GM19452 (cell line): ENCODE measurements around the gene YOD1.

Experiments used
- ATAC-seq: cut with Tn5 transposase; IDR thresholded peaks from one replicate; pipeline ENCODE4 v1.9.1; 2021; ENCODE audit not compliant: unreplicated experiment

Gene YOD1

GRCh38 chr1:207051191-207051943 lies at the start of gene YOD1:
Gene YOD1 (minus strand): TSS chr1:207051208. CDS start chr1:207051030, 178 bp downstream.
- ATAC-seq: no peak

DNA sequence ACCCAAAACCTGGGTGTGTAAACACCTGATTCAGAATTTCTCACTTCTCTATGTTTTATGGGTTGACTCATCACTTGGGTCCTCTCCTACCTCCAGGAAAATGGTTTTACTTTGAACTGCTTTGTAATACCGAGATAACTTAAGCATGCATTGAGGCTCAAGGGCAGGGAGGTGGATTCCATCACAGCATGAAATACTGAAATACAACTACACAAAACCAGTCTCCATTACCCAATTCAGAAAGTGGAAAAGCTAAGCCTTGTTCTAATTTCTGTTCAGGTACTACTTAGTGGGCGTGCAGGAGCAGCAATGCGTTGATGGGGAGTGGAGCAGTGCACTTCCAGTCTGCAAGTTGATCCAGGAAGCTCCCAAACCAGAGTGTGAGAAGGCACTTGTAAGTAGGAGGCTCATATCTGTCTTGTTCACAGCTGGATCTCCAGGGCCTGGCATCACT lies 46.9 kb upstream of the YOD1 start:
- peak; percentile 78 for ATAC-seq

DNA sequence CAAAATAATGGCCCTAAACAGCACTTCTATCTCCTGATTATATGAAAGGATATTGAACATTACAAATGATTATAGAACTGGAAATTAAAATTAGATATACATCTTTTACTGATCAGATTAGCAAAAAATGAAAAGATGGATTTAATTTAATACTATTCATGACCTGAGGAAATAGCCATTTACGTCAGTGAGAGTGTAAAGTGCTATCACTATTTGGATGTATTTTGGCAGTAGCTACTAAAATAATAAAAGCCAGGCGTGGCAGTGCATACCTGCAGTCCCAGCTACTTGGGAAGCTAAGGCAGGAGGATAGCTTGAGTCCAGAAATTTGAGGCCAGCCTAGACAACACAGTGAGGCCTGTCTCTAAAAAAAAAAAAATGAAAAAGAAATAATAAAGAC lies 42.9 kb upstream of the YOD1 start:
- no peak for ATAC-seq

- ATAC-seq: no peak
These were observed 40.3 kb upstream of the YOD1 start for GRCh38 chr1:207091200-207091908.

DNA sequence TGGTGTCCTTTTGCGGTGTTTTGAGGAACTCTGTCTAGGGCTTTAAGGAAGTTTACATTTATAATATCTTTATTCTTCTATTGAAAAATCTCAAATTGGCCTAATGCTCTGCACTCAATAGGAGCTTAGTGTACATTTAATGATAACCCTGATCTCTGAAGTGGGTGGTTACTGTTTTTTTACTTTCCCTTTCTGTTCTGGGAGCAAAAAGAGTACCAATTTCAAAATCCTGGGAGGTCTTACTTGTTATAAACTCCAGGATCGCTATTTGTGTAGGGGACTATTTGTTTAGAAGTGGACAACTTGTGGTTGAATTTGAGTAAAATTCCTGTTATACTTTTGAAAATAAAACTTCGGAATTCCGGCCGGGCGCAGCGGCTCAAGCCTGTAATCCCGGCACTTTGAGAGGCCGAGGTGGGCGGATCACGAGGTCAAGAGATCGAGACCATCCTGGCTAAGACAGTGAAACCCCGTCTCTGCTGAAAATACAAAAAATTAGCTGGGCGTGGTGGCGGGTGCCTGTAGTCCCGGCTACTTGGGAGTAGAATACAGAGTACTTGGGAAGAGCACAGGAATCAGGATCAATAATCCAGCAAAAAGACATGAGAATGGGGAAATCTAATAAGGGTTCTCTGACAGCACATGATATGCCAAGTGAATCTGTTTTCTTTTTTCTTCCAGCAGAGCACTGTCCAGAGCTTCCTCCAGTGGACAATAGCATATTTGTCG lies 38.8 kb upstream of the YOD1 start:
- no peak for ATAC-seq

GRCh38 chr1:207088701-207089626 lies 38.0 kb upstream of the YOD1 start, which contains the start of gene C4BPB:
Gene C4BPB (plus strand): TSS chr1:207088860. CDS start chr1:207089532, 672 bp downstream.
- no peak for ATAC-seq

DNA sequence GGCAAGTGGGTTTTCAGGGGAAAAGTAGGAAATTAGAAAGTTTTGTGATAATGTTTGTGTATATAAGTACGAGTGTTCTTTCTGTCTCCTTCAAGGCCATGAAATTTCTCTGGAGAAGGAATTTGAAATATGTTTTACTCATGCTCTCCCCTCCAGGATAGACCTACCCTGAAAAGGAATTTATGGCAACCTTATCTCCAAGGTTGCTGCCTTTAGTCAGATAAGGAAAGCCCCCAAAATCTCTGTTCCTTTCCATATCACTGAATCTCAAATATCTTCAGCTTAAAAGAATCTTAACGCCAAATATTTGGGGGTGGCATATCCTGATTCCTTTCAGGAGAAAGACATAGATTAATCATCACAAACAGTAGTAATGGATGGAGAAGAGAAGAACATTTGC lies 37.2 kb upstream of the YOD1 start:
- ATAC-seq: no peak

- no peak for ATAC-seq
These were observed 34.9 kb upstream of the YOD1 start for GRCh38 chr1:207085887-207086286.

DNA sequence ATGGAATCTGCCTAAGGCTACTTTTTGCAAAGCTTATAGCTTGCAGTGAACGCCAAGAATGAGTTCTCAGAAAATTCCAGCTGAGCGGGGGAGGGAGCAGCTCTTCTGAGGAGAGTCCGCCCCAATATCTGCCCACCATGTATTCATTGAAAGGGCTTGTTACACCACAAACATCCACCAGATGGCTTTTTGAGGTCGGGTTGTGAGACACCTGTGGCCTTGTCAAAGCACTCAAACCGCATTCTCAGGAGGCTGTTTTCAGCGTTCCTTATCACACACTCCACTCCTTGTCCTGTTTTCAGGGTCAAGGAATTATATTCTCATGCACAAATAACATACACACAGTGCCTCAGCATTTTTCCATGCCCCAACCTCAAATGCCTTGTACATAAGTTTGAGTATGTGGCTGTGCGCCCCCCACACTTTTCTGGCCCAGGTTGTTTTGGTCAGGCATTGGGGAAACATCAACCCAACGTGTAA lies 33.7 kb upstream of the YOD1 start:
- ATAC-seq: no peak

DNA sequence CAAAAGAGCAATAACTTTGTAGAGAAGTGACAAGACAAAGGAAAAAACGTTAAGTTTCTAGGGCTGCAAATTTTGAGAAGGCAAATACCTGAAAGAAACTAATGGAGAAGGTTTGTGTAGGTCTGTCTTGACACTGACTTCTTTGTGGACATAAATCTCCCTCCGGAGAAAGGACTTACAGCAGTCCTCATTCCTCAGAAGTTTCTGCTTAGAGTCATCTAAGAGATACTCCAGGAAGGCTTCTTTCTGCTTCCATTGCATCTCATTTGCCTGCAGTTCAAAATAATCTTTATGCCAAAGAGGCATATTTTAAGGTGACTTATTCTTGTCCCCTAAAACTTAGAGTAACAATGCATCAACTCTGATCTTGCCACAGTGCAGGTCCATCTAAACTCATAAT lies 33.2 kb upstream of the YOD1 start:
- no peak for ATAC-seq

GRCh38 chr1:207081806-207082205 lies 30.8 kb upstream of the YOD1 start:
- ATAC-seq: no peak

DNA sequence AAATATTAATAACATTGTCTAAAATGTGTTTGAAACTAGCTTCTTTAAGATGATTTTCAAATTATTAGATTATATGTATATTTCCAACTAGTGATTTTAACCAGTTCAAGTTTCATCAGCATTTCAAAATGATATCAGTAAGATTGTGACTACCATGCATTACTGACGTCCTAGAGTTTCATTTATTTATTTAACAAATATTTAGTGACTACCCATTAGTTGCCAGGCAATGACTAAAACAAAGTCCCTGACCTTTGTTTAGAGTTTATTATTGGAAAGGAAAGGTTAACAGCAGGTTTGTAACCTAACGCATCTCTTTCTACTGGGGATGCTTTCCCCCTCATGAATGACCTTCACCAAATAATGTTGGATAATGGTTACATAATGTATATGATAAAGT lies 30.1 kb upstream of the YOD1 start:
- no peak for ATAC-seq

GRCh38 chr1:207079706-207080241 lies 28.8 kb upstream of the YOD1 start:
- ATAC-seq: no peak

DNA sequence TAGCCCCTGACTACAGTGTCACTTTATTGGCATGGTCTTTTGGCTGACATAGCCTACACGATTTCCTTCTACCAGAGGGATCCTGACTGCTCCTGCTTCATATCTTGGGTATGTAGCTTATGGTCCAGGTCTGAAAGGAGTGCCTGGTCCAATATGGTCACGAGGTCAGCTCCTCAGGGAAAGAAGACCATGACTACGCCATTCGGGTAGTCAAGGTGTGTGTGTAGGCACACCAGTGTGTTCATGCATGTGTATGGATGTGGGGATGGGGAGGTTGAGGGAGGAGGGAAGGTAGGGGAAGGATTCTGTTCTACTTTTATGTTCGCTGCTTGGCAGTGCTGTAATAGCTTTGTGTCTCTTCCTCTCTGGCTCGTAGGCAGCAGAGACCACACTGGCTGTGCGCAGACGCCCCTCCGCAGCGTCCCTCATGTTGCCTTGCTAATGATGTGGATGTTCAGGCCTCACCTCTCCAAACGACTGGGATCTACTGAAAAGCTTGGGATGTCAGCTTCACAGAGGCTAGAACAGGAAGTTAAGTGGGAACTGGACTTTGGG lies 27.6 kb upstream of the YOD1 start:
- no peak for ATAC-seq

- no peak for ATAC-seq
These were observed 26.7 kb upstream of the YOD1 start for GRCh38 chr1:207077470-207078377.

DNA sequence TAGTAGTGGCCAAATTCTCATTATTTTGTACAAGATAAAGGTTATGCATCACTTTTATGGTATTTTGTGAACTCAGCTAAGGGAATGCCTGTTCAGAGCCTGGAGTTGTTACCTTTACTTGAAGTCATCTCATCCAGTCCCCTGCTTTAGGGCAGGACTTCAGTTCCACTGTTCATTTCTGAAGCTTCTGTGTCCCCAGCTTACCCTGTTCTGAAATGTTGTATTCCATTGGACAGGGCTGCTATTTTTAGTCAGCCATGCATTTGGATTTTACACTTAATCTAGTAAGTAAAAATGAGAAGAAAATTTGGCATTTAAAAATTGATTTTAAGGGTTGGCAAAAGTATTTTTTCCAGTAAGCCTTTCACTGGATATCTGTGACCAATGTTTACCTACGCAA lies 26.0 kb upstream of the YOD1 start:
- ATAC-seq: no peak

DNA sequence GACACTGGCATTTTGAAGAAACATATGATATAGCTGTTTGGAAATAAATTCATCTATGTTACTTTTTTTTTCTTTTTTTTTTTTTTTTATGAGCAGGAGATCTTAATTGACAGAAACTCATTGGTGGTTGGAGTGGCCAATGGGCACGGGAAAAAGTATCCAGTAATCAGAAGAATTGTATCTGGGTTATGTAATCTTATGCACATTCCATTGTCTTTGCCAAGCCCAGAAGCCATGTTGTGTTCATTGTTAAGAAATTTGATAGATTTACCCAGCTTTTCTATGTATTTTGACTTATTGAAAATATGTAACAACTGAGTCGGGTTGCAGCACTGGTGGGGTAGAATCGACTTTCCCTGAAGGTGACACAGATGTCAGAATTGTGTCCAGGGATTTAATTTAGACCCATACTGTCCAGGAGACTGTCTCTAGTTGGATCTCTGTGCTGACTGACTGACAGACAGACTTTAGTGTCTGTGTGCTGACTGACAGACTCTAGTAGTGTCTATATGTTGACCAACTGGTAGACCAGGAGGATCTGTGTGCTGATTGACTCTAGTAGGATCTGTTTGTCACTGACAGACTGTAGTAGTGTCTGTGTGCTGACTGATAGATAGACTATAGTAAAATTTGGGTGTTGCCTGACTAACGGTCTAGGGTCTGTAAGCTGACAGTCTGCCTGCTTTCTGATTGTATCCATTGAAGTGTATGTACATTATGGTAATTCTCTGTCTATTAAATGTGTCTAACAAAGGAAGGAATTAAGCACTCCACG lies 25.4 kb upstream of the YOD1 start:
- no peak for ATAC-seq
